ENCODE measurements around the gene FEZ2. TPM values are rescaled to one million over a fixed set of nuclear protein-coding genes. Genes with fewer than 3 reads are reported as not detected.
A peak's percentile ranks its signal among the peaks of the same experiment; 100 is the strongest.

FEZ2 gene
- total RNA-seq, 1 donor from 2014 or later: 48.5 TPM

DNA sequence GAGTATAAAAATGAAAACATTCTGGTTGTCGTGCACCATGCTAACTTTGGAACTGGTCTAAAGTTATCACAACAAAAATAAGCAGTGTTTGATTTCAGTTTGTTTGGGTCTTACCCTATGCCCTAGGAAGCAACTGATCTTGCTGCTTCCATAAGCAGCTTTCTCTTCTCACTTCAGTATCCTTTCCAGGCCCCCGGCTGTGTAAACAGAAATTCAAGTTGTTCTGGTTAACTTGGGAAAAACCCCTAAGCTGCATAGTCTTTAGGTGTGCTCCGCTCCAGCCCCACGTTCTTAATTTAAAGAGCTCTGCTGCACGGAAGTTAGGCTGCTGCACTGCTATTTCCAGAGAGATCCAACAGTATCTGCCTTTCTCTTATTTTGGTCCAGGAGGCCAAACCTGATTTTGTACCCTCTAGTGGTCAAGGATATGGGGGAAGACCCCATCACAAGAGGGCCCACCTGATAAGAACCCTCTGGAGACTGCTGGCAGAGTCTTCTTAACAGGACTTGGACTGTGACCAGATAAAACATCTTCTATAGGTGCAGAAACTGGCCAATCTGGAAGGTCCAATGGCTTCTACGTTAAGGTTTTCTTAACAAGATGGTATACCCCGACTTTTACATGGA, 69.1 kb downstream of the FEZ2 start:
- no peak for DNase-seq

DNA sequence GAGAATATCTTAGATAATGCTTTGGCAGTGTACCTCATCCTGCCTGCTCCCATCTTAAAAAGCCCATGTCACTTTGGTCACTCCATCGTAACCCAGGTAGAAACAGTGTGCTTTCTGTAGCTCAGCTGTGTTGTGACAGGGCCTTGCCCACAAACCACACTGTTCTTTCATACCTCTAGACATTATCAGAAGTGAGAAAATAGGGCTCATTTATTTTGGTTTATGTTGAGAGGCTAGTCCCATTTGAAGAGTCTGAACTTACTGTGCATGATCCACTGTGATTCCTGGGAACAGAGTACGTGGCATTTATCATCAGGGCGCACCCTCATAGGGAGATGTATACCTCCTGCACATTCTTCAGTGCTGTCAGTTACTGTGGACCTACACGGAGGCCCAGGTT, 69.7 kb downstream of the FEZ2 start:
- no peak for DNase-seq

GRCh38 chr2:36526226-36526625, 71.7 kb downstream of the FEZ2 start:
- DNase-seq: no peak

GRCh38 chr2:36525245-36525644, 72.7 kb downstream of the FEZ2 start:
- no peak for DNase-seq

GRCh38 chr2:36523153-36523552, 74.8 kb downstream of the FEZ2 start:
- no peak for DNase-seq

DNA sequence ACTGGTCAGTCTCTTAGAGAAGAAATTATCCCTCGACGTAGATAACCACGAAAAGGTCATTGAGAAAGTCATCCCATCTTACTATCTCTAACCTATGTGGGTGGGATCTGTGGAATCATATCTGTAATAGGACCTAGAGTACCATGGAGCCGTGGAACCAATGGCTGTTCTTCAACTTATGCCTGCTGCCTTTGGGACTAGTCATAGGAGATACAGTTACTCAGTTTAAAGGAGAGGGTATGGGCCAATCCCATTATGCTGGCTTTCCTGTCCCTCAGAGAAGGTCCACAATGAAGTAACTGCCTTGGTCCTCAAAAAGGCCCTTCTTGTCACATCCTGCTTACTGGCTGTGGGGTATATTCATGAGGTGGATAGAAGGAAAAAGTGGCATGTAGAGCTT, 77.5 kb downstream of the FEZ2 start:
- no peak for DNase-seq

DNA sequence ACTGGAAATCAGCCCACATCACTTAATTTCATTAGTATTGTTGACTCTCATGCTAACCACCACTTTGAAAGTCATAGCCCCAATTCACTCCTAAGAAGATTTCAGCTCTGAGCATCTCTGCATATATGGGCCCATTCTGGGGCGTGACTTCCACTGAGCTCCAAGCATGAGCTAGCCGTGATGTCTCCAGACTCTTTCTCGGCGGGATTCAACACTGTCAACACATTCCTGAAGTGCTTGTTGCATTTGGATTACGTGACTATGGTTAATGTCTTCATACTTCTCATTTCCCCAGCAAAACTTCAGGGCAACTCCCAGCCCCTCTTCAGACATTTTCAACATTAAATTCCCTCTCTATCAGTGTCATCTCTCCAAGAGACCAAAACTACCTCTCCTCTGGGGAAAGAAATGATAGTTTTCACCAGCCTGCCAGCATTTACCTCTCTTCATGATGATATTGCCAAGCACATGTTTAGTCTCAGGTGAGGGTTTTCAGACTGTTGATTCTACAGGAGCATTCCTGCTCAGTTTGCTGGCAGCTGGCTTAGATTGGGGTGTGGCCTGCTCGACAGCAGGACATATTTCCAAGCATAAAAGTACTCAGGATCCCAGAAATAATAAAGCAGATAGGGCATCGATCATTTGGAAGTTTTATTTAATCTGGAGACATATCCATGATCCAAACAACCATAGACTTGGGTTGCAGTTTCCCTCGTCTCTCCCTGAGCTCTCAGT, 81.7 kb downstream of the FEZ2 start:
- no peak for DNase-seq

DNA sequence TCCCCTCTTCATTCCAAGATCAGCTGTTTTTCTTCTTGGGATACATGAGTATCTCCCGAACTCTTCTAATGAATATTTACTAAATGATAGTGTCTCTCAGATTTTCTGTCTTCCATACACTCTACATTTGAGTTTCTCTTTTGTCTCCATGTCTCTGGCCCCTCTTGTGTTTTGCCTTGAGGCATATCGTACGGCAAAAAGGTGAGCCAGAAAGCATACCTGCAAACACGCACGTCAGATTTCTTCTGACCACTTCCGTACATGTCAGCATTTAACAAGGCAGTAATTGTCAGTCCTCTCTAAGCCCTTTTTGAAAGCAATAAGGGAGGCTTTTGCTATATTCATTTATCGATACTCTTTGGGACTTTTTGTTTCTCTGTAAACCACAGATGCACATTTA, 82.4 kb downstream of the FEZ2 start:
- DNase-seq: no peak

GRCh38 chr2:36513661-36514060, 84.3 kb downstream of the FEZ2 start:
- no peak for DNase-seq

DNA sequence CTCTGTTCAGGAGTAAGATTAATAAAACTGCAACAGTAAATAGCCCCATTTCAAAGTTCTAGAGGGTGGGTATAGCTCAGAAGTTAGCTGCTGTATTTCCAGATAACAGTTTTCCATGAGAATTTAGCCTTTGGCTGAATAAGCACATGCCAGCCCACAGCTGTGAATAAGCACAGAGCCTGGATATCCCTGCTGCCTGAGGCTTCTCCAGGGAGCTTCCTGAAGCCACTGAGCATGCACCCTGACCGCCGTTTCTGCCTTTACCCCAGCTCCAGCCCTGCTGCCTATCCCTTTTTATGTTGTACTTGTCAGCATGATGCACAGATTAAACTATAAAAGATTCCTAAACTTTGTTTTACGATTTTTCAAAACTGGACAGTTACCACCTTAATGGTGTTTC, 85.3 kb downstream of the FEZ2 start:
- DNase-seq: no peak

DNA sequence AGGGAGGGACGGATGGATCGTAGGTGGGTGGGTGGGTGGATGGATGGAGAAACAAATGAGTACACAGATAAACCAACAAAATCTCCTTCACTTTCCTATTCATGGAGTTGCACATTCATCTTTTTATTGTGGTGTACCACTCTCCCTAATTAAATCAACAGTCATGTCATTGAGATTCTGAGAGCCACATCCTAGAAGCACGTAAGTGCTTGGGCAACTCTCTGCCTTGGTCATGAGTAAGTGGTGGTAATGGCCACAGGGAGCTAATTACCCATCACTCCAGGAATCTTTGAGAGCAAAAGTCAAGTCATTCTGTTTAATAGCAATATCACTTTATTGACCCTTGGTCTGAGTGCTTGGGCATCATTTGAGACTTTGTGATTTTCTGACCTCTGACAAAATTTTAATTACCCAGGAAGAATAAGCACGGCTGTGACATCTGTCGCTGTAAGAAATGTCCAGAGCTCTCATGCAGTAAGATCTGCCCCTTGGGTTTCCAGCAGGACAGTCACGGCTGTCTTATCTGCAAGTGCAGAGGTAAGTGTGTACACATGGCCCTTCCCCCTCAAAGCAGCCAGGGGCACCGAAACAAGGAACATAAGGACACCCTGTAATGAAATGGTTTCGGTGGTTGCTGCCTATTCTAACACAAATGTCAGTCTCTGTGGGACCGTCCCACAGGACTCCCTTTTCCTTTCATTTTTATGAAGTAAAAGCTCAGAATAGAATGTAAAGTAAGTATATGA, 85.9 kb downstream of the FEZ2 start:
- DNase-seq: no peak

DNA sequence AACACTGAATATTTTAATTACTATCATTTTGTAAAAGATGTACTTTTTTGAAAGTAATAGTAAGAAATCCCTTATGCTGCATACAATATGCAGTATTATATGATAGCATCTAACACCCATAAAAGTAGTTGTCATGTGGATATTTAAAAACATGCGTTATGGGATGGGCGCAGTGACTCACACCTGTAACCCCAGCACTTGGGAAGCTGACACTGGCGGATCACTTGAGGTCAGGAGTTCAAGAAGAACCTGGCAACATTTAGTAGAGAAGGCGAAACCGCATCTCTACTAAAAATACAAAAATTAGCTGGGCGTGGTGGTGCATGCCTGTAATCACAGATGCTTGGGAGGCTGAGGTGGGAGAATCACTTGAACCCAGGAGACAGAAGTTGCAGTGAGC, 88.9 kb downstream of the FEZ2 start:
- DNase-seq: no peak

DNA sequence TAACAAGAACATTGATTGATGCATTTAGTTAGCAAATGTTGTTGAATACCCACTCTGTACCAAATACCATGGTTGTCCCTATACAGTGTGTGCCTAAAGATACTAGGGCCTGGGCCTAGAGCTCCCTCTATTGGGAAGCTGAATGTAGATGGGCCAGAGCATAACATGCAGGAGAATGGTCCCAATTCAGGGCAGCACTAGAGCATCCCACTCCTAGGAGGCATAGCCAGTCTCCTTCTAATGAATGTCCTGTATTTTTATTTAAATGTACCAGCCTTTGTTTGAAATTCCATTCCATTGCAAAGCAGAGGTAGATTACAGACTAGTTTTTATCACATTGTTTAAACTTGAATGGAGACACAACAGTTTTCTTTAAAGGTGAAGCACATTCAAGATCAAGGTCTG, 90.6 kb downstream of the FEZ2 start:
- peak; percentile 42 for DNase-seq

Other genes starting within 250 kb of the FEZ2 start
- gene CRIM1, start 242.4 kb downstream of the FEZ2 start, total RNA-seq: 78.7 TPM
- 7.4 TPM for gene VIT, start 98.5 kb upstream of the FEZ2 start, total RNA-seq